ENCODE data around the gene CREBRF. TPM values are rescaled to one million over a fixed set of nuclear protein-coding genes. Genes with fewer than 3 reads are reported as not detected.

The CREBRF gene
- total and polyA plus RNA-seq, 2 experiments from 2014 or later = 5.8 to 11.9 TPM

- no peak for TF ChIP-seq CTCF (IDR thresholded peaks at IDR 0.05; ENCODE audit: low read depth, low read length)
- DNase-seq (ENCODE audit: low read depth in 1 of 2, low spot score in 1 of 2) = peak in 1 of 2 donors; percentile 4
- Histone ChIP-seq H3K27me3 (no peaks in the 10 kb centered on the region), H3K36me3 (peaks cover 5% of the 10 kb centered on the region), H3K27ac (no peak overlapping the region), H3K4me3 (no peak overlapping the region), H3K9me3 (ENCODE audit: low read depth) (no peaks in the 10 kb centered on the region), H3K4me1 (ENCODE audit: low read depth) (peaks cover 5% of the 10 kb centered on the region)
Observed at GRCh38 chr5:173093606-173094005, 37.5 kb downstream of the CREBRF start.

GRCh38 chr5:173094012-173094661 lies 38.0 kb downstream of the CREBRF start:
- peak in 1 of 2 donors; percentile 90 for DNase-seq (ENCODE audit: low read depth in 1 of 2, low spot score in 1 of 2)
- Histone ChIP-seq H3K9me3 (ENCODE audit: low read depth) (no peaks in the 10 kb centered on the region), H3K27ac (no peak overlapping the region), H3K36me3 (peaks cover 5% of the 10 kb centered on the region), H3K4me3 (no peak overlapping the region), H3K4me1 (ENCODE audit: low read depth) (peaks cover 5% of the 10 kb centered on the region), H3K27me3 (no peaks in the 10 kb centered on the region)
- TF ChIP-seq CTCF (IDR thresholded peaks at IDR 0.05; ENCODE audit: low read depth, low read length) = no peak

GRCh38 chr5:173098787-173099186 lies 42.6 kb downstream of the CREBRF start:
- no peaks in the 10 kb centered on the region for H3K36me3 ChIP-seq
- no peak for TF ChIP-seq CTCF (IDR thresholded peaks at IDR 0.05; ENCODE audit: low read depth, low read length)
- no peak overlapping the region for H3K27ac ChIP-seq
- H3K4me1 ChIP-seq (ENCODE audit: low read depth) = no peaks in the 10 kb centered on the region
- H3K9me3 ChIP-seq (ENCODE audit: low read depth) = no peaks in the 10 kb centered on the region
- H3K4me3 ChIP-seq = no peak overlapping the region
- no peaks in the 10 kb centered on the region for H3K27me3 ChIP-seq
- no peak for DNase-seq (ENCODE audit: low read depth in 1 of 2, low spot score in 1 of 2)

- H3K9me3 ChIP-seq (ENCODE audit: low read depth) = no peaks in the 10 kb centered on the region
- no peak overlapping the region for H3K4me3 ChIP-seq
- H3K36me3 ChIP-seq = no peaks in the 10 kb centered on the region
- no peak for DNase-seq (ENCODE audit: low read depth in 1 of 2, low spot score in 1 of 2)
- no peaks in the 10 kb centered on the region for H3K4me1 ChIP-seq (ENCODE audit: low read depth)
- no peak for TF ChIP-seq CTCF (IDR thresholded peaks at IDR 0.05; ENCODE audit: low read depth, low read length)
- H3K27me3 ChIP-seq = no peaks in the 10 kb centered on the region
- H3K27ac ChIP-seq = no peak overlapping the region
Observed at GRCh38 chr5:173099461-173099860, 43.3 kb downstream of the CREBRF start.

GRCh38 chr5:173101245-173101644 lies 45.1 kb downstream of the CREBRF start:
- no peak for DNase-seq (ENCODE audit: low read depth in 1 of 2, low spot score in 1 of 2)
- no peak overlapping the region for H3K27ac ChIP-seq
- no peaks in the 10 kb centered on the region for H3K9me3 ChIP-seq (ENCODE audit: low read depth)
- H3K4me1 ChIP-seq (ENCODE audit: low read depth) = no peaks in the 10 kb centered on the region
- no peaks in the 10 kb centered on the region for H3K36me3 ChIP-seq
- H3K27me3 ChIP-seq = no peaks in the 10 kb centered on the region
- no peak for TF ChIP-seq CTCF (IDR thresholded peaks at IDR 0.05; ENCODE audit: low read depth, low read length)
- no peak overlapping the region for H3K4me3 ChIP-seq

Data from cardiac muscle cell (in vitro differentiated cells and primary cell).